Keratinocyte (primary cell): ENCODE results near the gene ARHGEF28.

Experiments
- EZH2 ChIP-seq: IDR thresholded peaks from one replicate; pipeline ENCODE4 v1.6.1; 2012; ENCODE audit warnings: inconsistent platforms, mild to moderate bottlenecking, low read length, moderate library complexity
- TF ChIP-seq, protein P1 (sequence below), 3 experiments: IDR thresholded peaks in 1 of 3; conservative IDR thresholded peaks in 1 of 3; optimal IDR thresholded peaks in 1 of 3; 2 replicates in 2 of 3; 3 replicates in 1 of 3; pipeline versions ENCODE3 to v1.5.1; 2011; ENCODE audit warnings: low read length in 3 of 3, mild to moderate bottlenecking in 3 of 3, moderate library complexity in 2 of 3, control low read depth in 1 of 3, inconsistent platforms in 1 of 3; ENCODE audit not compliant: insufficient read depth in 2 of 3; ENCODE audit errors: extremely low read depth in 1 of 3

DNA sequence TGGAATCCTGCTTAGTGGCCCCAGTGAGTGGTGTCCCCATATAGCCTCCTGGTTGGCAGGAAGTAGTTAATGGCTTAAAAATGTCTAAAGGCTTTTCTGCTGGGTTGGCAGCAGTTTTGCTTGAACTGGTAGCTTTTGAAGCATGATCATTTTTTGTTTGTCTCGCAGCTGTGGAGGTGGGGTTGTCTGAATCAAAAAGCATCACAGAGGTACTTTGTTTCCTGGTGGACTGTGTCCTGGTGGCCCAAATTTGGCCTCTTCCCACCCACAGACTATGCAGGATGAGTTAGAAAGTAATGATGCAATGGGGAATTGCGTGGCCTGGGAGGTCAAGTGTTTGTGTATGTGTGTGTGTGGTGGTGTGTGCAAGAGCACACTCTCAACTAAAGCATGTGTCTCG lies 322.7 kb downstream of the ARHGEF28 start:
- TF ChIP-seq, protein P1, sequence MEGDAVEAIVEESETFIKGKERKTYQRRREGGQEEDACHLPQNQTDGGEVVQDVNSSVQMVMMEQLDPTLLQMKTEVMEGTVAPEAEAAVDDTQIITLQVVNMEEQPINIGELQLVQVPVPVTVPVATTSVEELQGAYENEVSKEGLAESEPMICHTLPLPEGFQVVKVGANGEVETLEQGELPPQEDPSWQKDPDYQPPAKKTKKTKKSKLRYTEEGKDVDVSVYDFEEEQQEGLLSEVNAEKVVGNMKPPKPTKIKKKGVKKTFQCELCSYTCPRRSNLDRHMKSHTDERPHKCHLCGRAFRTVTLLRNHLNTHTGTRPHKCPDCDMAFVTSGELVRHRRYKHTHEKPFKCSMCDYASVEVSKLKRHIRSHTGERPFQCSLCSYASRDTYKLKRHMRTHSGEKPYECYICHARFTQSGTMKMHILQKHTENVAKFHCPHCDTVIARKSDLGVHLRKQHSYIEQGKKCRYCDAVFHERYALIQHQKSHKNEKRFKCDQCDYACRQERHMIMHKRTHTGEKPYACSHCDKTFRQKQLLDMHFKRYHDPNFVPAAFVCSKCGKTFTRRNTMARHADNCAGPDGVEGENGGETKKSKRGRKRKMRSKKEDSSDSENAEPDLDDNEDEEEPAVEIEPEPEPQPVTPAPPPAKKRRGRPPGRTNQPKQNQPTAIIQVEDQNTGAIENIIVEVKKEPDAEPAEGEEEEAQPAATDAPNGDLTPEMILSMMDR (optimal IDR thresholded peaks at IDR 0.05 in 1 of 3, IDR thresholded peaks at IDR 0.05 in 1 of 3, conservative IDR thresholded peaks at IDR 0.05 in 1 of 3; ENCODE audit: extremely low read depth in 1 of 3, insufficient read depth in 2 of 3, low read length in 3 of 3): no peak
- TF ChIP-seq EZH2: no peak
